Lower lobe of right lung (tissue), 2 donors: ENCODE results near the gene LGALS9. TPM values are rescaled to one million over a fixed set of nuclear protein-coding genes. Genes with fewer than 3 reads are reported as not detected.
"Not testable (repeated sequence)": the region's sequence is repeated elsewhere in the genome, so short reads cannot be mapped to it uniquely, and the experiment has no call there.

Source experiments
- ATAC-seq, 2 donors: fragments of 200-7000 bp; cut with Tn5 transposase; one replicate each; pipeline ENCODE4 v1.9.1; 2020 to 2022; ENCODE audit warnings: mild to moderate bottlenecking in 2 of 2, moderate library complexity in 2 of 2
- DNase-seq: peaks from one replicate; pipeline ENCODE4 v3.0.0-alpha.2; 2020
- H3K27ac ChIP-seq: fragments of 200-600 bp; one replicate; pipeline ENCODE4 v1.8.0; 2022
- H3K27me3 ChIP-seq: fragments of 200-600 bp; one replicate; pipeline ENCODE4 v1.8.0; 2022; ENCODE audit warnings: low read depth
- H3K36me3 ChIP-seq: fragments of 200-600 bp; one replicate; pipeline ENCODE4 v1.8.0; 2022; ENCODE audit warnings: mild to moderate bottlenecking
- H3K4me1 ChIP-seq: fragments of 200-600 bp; one replicate; pipeline ENCODE4 v1.8.0; 2022
- H3K4me3 ChIP-seq: fragments of 200-600 bp; one replicate; pipeline ENCODE4 v1.8.0; 2022; ENCODE audit warnings: mild to moderate bottlenecking
- H3K9me3 ChIP-seq: fragments of 200-600 bp; one replicate; pipeline ENCODE4 v1.8.0; 2022
- intact Hi-C: fragments of 100-400 bp; cut with DNase I; formaldehyde crosslinking; loops from one replicate; pipeline ENCODE4 v1.11.0; 2022
- total RNA-seq: library from RNA; stranded (reverse); fragmentation: NEBNext Ultra II Directional; extraction: Animal tissue kit (Norgen Biotek cat#: 25700); gene quantifications from one replicate; pipeline ENCODE4 v1.2.1, GENCODE V29; 2021
- TF ChIP-seq, protein P1 (sequence below): fragments of 200-600 bp; IDR thresholded peaks from one replicate; pipeline ENCODE4 v1.8.0; 2022; ENCODE audit warnings: antibody characterized with exemption, mild to moderate bottlenecking
- donor health status: DM: no; HTN: yes; CAD: no; lungs with severe emphysema.

LGALS9 gene
- total RNA-seq, 1 donor from 2014 or later: 349 TPM

DNA sequence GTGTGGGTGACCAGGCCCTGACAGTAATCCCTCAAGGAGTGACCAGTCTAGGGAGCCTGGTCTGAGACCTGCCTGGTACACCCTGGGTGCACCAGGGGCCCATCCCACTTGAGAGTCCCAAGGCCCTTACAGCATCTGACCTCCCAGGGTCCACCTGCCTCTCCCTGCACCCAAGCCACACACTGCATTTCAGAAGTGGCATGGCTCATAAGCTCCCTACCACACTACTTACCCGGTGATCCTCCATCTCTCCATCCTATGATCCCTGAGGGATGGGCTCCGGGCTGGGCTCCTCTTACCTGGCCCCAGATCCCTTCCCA is 40.6 kb downstream of the LGALS9 start:
- TF ChIP-seq, protein P1, sequence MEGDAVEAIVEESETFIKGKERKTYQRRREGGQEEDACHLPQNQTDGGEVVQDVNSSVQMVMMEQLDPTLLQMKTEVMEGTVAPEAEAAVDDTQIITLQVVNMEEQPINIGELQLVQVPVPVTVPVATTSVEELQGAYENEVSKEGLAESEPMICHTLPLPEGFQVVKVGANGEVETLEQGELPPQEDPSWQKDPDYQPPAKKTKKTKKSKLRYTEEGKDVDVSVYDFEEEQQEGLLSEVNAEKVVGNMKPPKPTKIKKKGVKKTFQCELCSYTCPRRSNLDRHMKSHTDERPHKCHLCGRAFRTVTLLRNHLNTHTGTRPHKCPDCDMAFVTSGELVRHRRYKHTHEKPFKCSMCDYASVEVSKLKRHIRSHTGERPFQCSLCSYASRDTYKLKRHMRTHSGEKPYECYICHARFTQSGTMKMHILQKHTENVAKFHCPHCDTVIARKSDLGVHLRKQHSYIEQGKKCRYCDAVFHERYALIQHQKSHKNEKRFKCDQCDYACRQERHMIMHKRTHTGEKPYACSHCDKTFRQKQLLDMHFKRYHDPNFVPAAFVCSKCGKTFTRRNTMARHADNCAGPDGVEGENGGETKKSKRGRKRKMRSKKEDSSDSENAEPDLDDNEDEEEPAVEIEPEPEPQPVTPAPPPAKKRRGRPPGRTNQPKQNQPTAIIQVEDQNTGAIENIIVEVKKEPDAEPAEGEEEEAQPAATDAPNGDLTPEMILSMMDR: no peak
- intact Hi-C loops: no loop called here
- H3K9me3 ChIP-seq: no peaks in the 10 kb centered on the region
- no peaks in the 10 kb centered on the region for H3K36me3 ChIP-seq
- H3K27ac ChIP-seq: no peak overlapping the region
- no peaks in the 10 kb centered on the region for H3K4me1 ChIP-seq
- no peak for DNase-seq
- no peak overlapping the region for H3K4me3 ChIP-seq
- no peak for ATAC-seq
- no peaks in the 10 kb centered on the region for H3K27me3 ChIP-seq

DNA sequence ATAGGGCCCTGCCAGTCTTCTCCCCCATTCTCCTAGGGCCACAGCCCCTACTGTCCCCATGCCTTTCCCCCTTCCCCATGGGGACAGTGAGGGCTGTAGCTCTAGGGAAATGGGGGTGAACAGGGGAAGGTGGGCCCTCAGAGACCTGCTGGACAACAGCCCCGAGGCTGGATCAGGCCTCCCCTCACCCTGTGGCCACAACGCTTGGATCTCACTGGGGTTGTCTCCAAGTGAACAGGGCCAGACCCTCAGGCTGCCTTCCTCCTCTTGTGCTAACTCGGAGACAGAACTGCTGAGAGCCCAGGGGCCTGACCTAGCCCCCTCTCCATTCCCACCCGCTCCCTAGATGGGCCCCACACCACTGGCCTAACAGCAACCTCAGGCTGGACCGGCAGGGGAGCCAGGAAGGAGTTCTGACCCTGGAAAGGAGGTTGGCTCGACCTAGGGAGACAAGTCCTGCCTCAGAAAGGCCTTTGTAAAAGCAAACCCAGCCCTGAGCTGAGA is 41.0 kb downstream of the LGALS9 start:
- H3K9me3 ChIP-seq, DNase-seq, ATAC-seq, H3K27ac ChIP-seq, H3K4me1 ChIP-seq, H3K4me3 ChIP-seq, intact Hi-C loops, H3K36me3 ChIP-seq, H3K27me3 ChIP-seq: not testable (repeated sequence)

DNA sequence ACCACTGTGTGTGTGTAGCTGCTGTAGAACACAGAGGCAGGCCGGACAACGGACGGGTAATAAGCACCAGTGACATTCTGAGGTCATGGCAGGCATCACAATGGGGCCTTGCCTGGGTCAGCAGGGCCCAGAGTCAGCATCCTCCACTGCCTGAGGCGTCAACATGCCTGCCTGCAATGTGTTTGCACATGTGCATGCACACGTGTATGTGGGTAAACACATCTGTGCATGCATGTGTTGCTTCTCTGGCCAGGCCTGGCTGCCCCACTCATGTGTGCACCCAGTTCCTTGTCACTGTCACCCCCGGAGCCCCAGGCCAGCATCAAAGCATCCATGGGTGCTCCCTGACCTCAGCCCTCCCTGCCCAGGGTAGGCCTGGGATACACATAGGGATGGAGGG is 43.3 kb downstream of the LGALS9 start:
- TF ChIP-seq, protein P1: no peak
- DNase-seq (no peak), ATAC-seq (no peak)
- no peaks in the 10 kb centered on the region for H3K9me3 ChIP-seq
- no peak overlapping the region for H3K27ac ChIP-seq
- no peaks in the 10 kb centered on the region for H3K27me3 ChIP-seq
- H3K4me3 ChIP-seq: no peak overlapping the region
- no peaks in the 10 kb centered on the region for H3K36me3 ChIP-seq
- intact Hi-C loops: no loop called here
- no peaks in the 10 kb centered on the region for H3K4me1 ChIP-seq

DNA sequence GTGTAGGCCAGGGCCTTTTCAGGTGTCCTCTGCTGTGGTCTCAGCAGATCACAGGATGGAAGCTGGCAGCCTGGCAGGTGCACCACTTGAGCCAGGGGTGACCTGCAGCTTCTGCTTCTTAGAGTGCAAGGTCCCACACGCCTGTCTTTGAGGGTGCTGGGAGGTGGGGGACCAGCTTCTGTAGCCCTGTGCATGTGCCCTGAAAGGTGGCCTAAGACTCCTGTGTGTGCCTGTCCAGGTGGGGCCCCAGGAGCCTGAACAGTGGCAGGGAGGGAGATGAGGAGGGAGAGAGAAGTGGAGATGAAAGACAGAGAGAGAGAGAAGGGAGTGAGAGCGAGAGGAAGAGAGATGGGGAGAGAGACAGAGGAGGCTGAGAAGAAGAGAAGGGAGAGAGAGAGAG is 46.2 kb downstream of the LGALS9 start:
- DNase-seq (no peak), ATAC-seq (no peak)
- Histone ChIP-seq H3K4me3 (no peak overlapping the region), H3K36me3 (no peaks in the 10 kb centered on the region), H3K4me1 (no peaks in the 10 kb centered on the region), H3K27me3 (no peaks in the 10 kb centered on the region), H3K27ac (no peak overlapping the region), H3K9me3 (no peaks in the 10 kb centered on the region)
- intact Hi-C loops: no loop called here
- TF ChIP-seq, protein P1: no peak

DNA sequence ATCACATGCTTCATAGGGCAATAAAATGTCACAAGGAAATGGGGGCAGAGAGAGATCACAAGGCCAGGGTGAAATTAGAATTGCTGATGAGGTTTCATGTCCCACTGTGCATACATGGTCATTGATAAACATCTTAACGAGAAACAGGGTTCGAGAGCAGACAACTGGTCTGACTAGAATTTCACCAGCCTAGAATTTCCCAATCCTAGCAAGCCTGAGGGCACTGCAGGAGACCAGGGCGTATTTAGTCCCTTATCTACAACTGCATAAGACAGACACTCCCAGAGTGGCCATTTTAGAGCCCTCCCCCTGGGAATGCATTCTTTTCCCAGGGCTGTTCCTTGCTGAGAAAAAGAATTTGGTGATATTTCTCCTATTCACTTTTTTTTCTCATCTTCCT is 55.3 kb downstream of the LGALS9 start:
- intact Hi-C loops, H3K27me3 ChIP-seq, H3K36me3 ChIP-seq, DNase-seq, H3K4me1 ChIP-seq, H3K4me3 ChIP-seq, H3K27ac ChIP-seq, ATAC-seq, H3K9me3 ChIP-seq: not testable (repeated sequence)

DNA sequence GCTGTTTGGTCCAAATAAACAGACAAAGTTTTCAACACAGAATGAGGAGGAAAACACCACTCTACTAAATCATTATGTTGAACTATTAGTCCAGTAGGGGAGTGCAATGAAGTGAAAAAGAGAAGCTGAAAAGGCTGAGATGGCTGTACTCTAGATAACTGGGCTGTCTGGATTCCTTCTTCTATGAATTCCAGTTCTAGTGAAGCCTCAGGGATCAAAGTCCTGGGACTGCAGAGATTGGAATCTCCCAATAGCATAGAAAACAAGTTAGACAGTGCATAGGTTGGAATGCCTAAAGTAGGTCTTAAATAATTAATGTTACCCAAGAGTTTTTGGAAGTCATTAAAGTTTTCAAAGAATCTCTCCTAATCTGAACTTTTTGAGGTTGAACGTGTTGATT is 59.9 kb downstream of the LGALS9 start:
- Histone ChIP-seq H3K4me3 (no peak overlapping the region), H3K36me3 (no peaks in the 10 kb centered on the region), H3K27ac (no peak overlapping the region), H3K4me1 (no peaks in the 10 kb centered on the region), H3K9me3 (peaks cover 17% of the 10 kb centered on the region), H3K27me3 (no peaks in the 10 kb centered on the region)
- no peak for DNase-seq
- ATAC-seq: no peak
- intact Hi-C loops: no loop called here
- TF ChIP-seq, protein P1: no peak

DNA sequence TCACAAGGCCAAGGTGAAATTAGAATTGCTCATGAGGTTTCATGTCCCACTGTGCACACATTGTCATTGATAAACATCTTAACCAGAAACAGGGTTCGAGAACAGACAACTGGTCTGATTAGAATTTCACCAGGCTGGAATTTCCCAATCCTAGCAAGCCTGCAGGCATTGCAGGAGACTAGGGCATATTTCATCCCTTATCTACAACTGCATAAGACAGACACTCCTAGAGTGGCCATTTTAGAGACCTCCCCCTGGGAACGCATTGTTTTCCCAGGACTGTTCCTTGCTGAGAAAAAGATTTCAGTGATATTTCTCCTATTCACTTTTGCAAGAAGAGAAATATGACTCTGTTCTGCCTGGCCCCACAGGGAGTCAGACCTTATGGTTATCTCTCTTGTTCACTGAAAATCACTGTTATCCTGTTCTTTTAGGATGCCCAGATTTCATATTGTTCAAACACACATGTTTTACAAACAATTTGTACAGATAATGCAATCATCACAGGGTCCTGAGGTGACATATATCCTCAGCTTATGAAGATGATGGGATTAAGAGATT is 64.3 kb downstream of the LGALS9 start:
- H3K9me3 ChIP-seq: peaks cover 17% of the 10 kb centered on the region
- DNase-seq, H3K4me1 ChIP-seq, H3K4me3 ChIP-seq, H3K36me3 ChIP-seq, intact Hi-C loops, H3K27me3 ChIP-seq, ATAC-seq, H3K27ac ChIP-seq: not testable (repeated sequence)

Other genes starting within 250 kb of the LGALS9 start
- 59.6 TPM for gene KSR1, start 174.7 kb upstream of the LGALS9 start, total RNA-seq
- 0.38 TPM for gene NOS2, start 169.3 kb downstream of the LGALS9 start, total RNA-seq